CD4-positive, CD25-positive, alpha-beta regulatory T cell (primary cell): ENCODE measurements around the gene AASDHPPT. TPM values are rescaled to one million over a fixed set of nuclear protein-coding genes. Genes with fewer than 3 reads are reported as not detected.
A peak's percentile ranks its signal among the peaks of the same experiment; 100 is the strongest.
"Not testable (repeated sequence)": the region's sequence is repeated elsewhere in the genome, so short reads cannot be mapped to it uniquely, and the experiment has no call there.

Source experiments
- ATAC-seq, 2 donors: fragments of 150-1000 bp; cut with Tn5 transposase; one replicate each; pipeline ENCODE4 v1.10.0; 2021; ENCODE audit warnings: low read depth in 2 of 2, moderate number of reproducible peaks in 2 of 2, moderate library complexity in 1 of 2
- DNase-seq, 3 donors: peaks; one replicate each; pipeline versions ENCODE4 v3.0.0 to v3.0.0-alpha.2; 2012 to 2022; ENCODE audit warnings: mixed read lengths in 1 of 3
- H3K27ac ChIP-seq: one replicate; pipeline ENCODE4 v1.7.0; 2013; ENCODE audit warnings: mild to moderate bottlenecking, low read length; ENCODE audit not compliant: insufficient read depth, poor library complexity, severe bottlenecking
- H3K27me3 ChIP-seq: one replicate; pipeline ENCODE4 v1.7.0; 2013; ENCODE audit warnings: low read length; ENCODE audit not compliant: control insufficient read depth, insufficient read depth
- H3K36me3 ChIP-seq: one replicate; pipeline ENCODE4 v1.7.0; 2013; ENCODE audit warnings: mild to moderate bottlenecking, low read length, moderate library complexity; ENCODE audit not compliant: control insufficient read depth, insufficient read depth
- H3K4me1 ChIP-seq: 2 replicates; pipeline ENCODE4 v1.7.0; 2013; ENCODE audit warnings: mild to moderate bottlenecking, low read length; ENCODE audit not compliant: insufficient read depth, control insufficient read depth, poor library complexity, severe bottlenecking
- H3K4me3 ChIP-seq: one replicate; pipeline ENCODE4 v1.7.0; 2013; ENCODE audit warnings: low read depth, mild to moderate bottlenecking, low read length, moderate library complexity
- H3K9me3 ChIP-seq, 2 experiments: 1 replicate in 1 of 2; 2 replicates in 1 of 2; pipeline ENCODE4 v1.7.0; 2013; ENCODE audit warnings: low read length in 2 of 2, mild to moderate bottlenecking in 1 of 2, moderate library complexity in 1 of 2; ENCODE audit not compliant: control insufficient read depth in 2 of 2
- H3K27ac Mint-ChIP-seq, 3 donors: one replicate each; pipeline ENCODE4 v1.8.0; 2020 to 2022; ENCODE audit warnings: mild to moderate bottlenecking in 3 of 3, mixed read lengths in 3 of 3, moderate library complexity in 2 of 3
- H3K27me3 Mint-ChIP-seq: one replicate; pipeline ENCODE4 v1.8.0; 2022; ENCODE audit warnings: mild to moderate bottlenecking, mixed read lengths
- H3K36me3 Mint-ChIP-seq: one replicate; pipeline ENCODE4 v1.8.0; 2020; ENCODE audit warnings: mixed read lengths
- H3K4me1 Mint-ChIP-seq, 4 donors: one replicate each; pipeline ENCODE4 v1.8.0; 2020 to 2022; ENCODE audit warnings: mixed read lengths in 4 of 4, mild to moderate bottlenecking in 1 of 4
- H3K4me3 Mint-ChIP-seq, 4 donors: one replicate each; pipeline ENCODE4 v1.8.0; 2020 to 2022; ENCODE audit warnings: mild to moderate bottlenecking in 4 of 4, mixed read lengths in 4 of 4, moderate library complexity in 3 of 4
- H3K9me3 Mint-ChIP-seq, 7 donors: one replicate each; pipeline ENCODE4 v1.8.0; 2020 to 2022; ENCODE audit warnings: mixed read lengths in 7 of 7, mild to moderate bottlenecking in 3 of 7, moderate library complexity in 2 of 7
- polyA plus RNA-seq, 4 donors: library from polyadenylated mRNA; unstranded; fragments of 300-500 nt; fragmentation: Illumina TruSeq; gene quantifications; one replicate each; pipeline ENCODE4 v1.2.3, GENCODE V29; 2021
- total RNA-seq: library from RNA; stranded (reverse); gene quantifications from one replicate; pipeline ENCODE4 v1.2.3, GENCODE V29; 2022

Gene AASDHPPT
- total and polyA plus RNA-seq, 5 donors from 2014 or later = 21.8 to 54.2 (median 48.8) TPM

DNA sequence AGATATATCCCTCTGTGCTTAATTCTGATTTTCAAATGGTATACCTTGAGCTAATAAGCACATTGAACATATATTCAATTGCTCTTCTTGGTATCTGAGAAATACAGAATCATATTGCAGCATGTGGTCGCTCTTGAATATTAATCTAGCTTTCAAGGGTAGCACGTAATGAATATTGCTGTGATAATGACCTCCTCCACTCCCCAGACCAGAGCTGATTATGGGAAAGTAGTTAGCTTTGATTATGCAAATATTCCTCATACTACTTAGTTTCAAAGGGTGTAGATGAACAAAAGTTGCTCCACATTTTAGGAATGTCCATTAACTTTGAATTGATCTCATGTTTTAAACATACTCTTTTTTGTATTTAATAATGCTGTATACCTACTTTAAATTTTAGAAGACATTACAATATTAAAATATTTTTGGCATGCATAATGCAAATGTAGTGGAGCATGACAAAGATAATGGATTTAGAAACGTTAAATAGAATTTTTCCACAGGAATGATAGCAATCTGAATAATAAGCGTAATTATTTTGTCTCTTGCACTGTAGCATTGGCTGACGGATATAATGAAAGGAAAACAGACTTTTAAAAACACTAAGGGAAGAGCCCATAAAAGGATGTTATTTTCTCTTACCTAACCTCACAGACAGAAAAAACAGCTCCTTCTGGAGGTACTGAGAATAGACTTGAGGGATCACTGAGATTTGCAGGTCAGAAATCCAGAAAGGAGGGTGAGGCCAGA is 27.6 kb upstream of the AASDHPPT start:
- no peaks in the 10 kb centered on the region for H3K9me3 Mint-ChIP-seq
- peaks cover 7% of the 10 kb centered on the region for H3K36me3 Mint-ChIP-seq
- no peak overlapping the region for H3K27ac ChIP-seq
- no peak overlapping the region for H3K4me3 ChIP-seq
- no peaks in the 10 kb centered on the region for H3K36me3 ChIP-seq
- H3K27ac Mint-ChIP-seq = no peak overlapping the region
- no peaks in the 10 kb centered on the region for H3K27me3 ChIP-seq
- H3K4me1 ChIP-seq = no peaks in the 10 kb centered on the region
- ATAC-seq (no peak), DNase-seq (no peak)
- no peak overlapping the region for H3K4me3 Mint-ChIP-seq
- peaks cover 4% of the 10 kb centered on the region for H3K27me3 Mint-ChIP-seq
- peaks cover 0 to 5% (median 0%) of the 10 kb centered on the region in 4 donors for H3K4me1 Mint-ChIP-seq
- H3K9me3 ChIP-seq = no peaks in the 10 kb centered on the region

- no peaks in the 10 kb centered on the region for H3K9me3 Mint-ChIP-seq
- no peak overlapping the region for H3K27ac ChIP-seq
- H3K36me3 ChIP-seq = no peaks in the 10 kb centered on the region
- H3K4me3 Mint-ChIP-seq = no peak overlapping the region
- no peak overlapping the region for H3K4me3 ChIP-seq
- ATAC-seq (no peak), DNase-seq (no peak)
- H3K9me3 ChIP-seq = no peaks in the 10 kb centered on the region
- peaks cover 7% of the 10 kb centered on the region for H3K36me3 Mint-ChIP-seq
- no peak overlapping the region for H3K27ac Mint-ChIP-seq
- peaks cover 4% of the 10 kb centered on the region for H3K27me3 Mint-ChIP-seq
- peaks cover 0 to 5% (median under 1%) of the 10 kb centered on the region in 4 donors for H3K4me1 Mint-ChIP-seq
- H3K27me3 ChIP-seq = no peaks in the 10 kb centered on the region
- H3K4me1 ChIP-seq = no peaks in the 10 kb centered on the region
These were observed 26.4 kb upstream of the AASDHPPT start for GRCh38 chr11:106051103-106051502.

DNA sequence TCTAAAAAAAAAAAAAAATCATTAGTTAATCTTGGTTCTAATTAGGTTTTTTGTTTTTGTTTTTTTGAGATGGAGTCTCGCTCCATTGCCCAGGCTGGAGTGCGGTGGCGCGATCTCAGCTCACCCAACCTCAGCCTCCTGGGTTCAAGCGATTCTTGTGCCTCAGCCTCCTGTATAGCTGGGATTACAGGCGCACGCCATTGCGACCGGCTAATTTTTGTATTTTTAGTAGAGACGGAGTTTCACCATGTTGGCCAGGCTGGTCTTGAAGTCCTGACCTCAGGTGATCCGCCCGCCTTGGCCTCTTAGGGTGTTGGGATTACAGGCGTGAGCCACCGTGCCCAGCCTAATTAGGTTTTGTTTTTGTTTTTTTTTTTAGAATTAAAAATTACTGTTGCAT is 19.1 kb upstream of the AASDHPPT start:
- H3K9me3 Mint-ChIP-seq, H3K4me3 Mint-ChIP-seq, H3K36me3 ChIP-seq, H3K27me3 Mint-ChIP-seq, H3K4me3 ChIP-seq, ATAC-seq, H3K27ac ChIP-seq, DNase-seq, H3K4me1 ChIP-seq, H3K9me3 ChIP-seq, H3K27ac Mint-ChIP-seq, H3K27me3 ChIP-seq: not testable (repeated sequence)
- peaks cover 7 to 14% (median 13%) of the 10 kb centered on the region in 4 donors for H3K4me1 Mint-ChIP-seq
- peaks cover 32% of the 10 kb centered on the region for H3K36me3 Mint-ChIP-seq

GRCh38 chr11:106059617-106060016 is 17.8 kb upstream of the AASDHPPT start:
- Mint-ChIP-seq H3K36me3 (peaks cover 26% of the 10 kb centered on the region), H3K27me3 (no peaks in the 10 kb centered on the region), H3K9me3 (no peaks in the 10 kb centered on the region), H3K27ac (no peak overlapping the region), H3K4me1 (peaks cover 7 to 16% (median 13%) of the 10 kb centered on the region in 4 donors), H3K4me3 (no peak overlapping the region)
- Histone ChIP-seq H3K9me3 (no peaks in the 10 kb centered on the region), H3K4me3 (no peak overlapping the region), H3K27ac (no peak overlapping the region), H3K4me1 (no peaks in the 10 kb centered on the region), H3K27me3 (no peaks in the 10 kb centered on the region), H3K36me3 (no peaks in the 10 kb centered on the region)
- no peak for ATAC-seq
- no peak for DNase-seq

DNA sequence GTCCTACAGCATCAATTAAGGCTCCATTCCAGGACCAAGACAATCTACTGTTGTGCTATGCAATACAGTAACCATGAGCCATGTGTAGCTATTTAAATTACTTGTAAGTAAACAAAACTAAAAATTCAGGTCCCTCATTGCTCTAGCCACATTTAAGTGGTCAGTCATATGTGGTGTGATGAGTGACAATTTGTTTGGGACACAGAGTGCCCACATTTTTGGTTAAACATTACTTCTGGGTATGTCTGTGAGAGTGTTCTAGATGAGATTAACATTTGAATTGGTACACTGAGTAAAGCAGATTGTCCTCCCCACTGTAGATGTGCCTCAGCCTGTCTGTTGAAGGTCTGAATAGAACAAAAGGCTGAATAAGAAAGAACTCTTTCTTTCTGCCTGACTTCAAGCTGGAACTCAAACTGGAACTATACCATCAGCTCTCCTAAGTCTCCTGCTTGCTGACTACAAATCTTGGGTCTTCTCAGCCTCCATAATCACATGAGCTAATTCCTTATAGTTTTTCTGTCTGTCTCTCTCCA is 16.1 kb upstream of the AASDHPPT start:
- Mint-ChIP-seq H3K27me3 (no peaks in the 10 kb centered on the region), H3K4me3 (no peak overlapping the region), H3K27ac (peak overlapping the region in 1 of 3 donors; percentile 36), H3K4me1 (peaks cover 7 to 19% (median 13%) of the 10 kb centered on the region in 4 donors), H3K9me3 (no peaks in the 10 kb centered on the region), H3K36me3 (peaks cover 33% of the 10 kb centered on the region)
- Histone ChIP-seq H3K9me3 (no peaks in the 10 kb centered on the region), H3K27me3 (no peaks in the 10 kb centered on the region), H3K27ac (no peak overlapping the region), H3K36me3 (no peaks in the 10 kb centered on the region), H3K4me1 (no peaks in the 10 kb centered on the region), H3K4me3 (no peak overlapping the region)
- no peak for DNase-seq
- ATAC-seq = no peak

DNA sequence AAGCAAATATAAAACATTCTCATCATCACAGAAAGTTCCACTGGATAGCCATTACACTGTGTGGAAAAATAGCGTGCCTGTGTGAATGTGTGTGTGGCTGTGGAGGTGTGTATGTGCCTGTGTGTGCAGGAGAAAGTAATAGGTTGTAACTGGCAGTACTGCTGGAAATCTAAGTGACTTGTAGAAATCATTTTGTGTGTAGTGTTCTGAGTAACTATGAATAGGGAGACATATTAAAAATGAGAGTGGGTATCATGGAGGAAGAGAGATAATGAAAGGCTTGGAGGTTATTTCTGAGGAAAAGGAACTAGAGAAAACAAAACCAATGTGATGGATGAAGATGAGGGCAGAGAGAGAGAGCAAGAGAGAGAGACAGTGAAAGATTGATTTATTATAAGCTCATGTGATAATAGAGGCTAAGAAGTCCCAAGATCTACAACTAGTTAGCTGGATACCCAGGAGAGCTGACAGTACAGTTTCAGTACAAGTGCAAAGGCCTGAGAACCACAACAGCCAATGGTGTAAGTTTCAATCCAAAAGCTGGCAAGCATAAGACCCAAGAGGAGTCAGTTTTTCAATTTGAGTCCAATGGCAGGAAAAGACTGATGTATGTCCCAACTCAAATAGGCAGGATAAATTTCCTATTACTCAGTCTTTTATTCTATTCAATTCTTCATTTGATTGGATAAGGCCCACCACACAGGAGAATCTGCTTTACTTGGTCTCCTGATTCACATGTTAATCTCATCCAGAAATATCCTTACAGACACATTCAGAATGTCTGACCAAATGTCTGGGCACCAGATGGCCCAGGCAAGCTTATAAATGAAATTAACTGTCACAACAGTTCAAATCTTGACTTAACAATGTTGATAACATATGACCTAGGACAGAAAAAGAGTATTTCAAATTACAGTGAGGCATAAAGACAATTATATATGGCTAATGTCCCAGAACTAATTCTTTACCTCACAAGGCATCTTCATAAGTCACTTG is 15.2 kb upstream of the AASDHPPT start:
- peaks cover 10 to 21% (median 14%) of the 10 kb centered on the region in 4 donors for H3K4me1 Mint-ChIP-seq
- peaks cover 29% of the 10 kb centered on the region for H3K36me3 Mint-ChIP-seq
- H3K36me3 ChIP-seq = no peaks in the 10 kb centered on the region
- no peaks in the 10 kb centered on the region for H3K27me3 ChIP-seq
- no peak for DNase-seq
- no peak for ATAC-seq
- H3K9me3 ChIP-seq = no peaks in the 10 kb centered on the region
- peak overlapping the region in 2 of 3 donors; percentile 2 to 6 for H3K27ac Mint-ChIP-seq
- no peak overlapping the region for H3K4me3 ChIP-seq
- no peak overlapping the region for H3K4me3 Mint-ChIP-seq
- no peaks in the 10 kb centered on the region for H3K27me3 Mint-ChIP-seq
- H3K9me3 Mint-ChIP-seq = no peaks in the 10 kb centered on the region
- no peaks in the 10 kb centered on the region for H3K4me1 ChIP-seq
- no peak overlapping the region for H3K27ac ChIP-seq

DNA sequence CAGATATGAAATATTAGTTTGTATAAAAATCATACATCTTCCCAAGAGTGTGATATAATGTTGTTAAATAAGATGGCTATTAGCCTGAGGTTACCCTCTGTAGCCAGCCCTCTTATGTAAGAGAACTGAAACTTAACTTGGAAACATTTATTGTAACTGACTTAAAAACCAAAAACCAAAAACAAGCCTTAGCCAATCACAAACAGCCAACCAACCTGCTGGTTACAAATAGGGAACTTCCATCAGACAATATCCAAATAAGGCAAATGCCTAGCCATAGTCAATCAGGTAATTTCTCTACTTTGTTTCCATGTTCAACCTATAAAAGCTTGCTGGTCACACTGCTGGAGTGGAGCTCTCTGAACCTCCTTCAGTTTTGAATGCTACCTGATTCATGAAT is 14.5 kb upstream of the AASDHPPT start:
- Mint-ChIP-seq H3K27me3 (no peaks in the 10 kb centered on the region), H3K4me1 (peaks cover 12 to 22% (median 16%) of the 10 kb centered on the region in 4 donors), H3K9me3 (no peaks in the 10 kb centered on the region), H3K36me3 (peaks cover 23% of the 10 kb centered on the region), H3K27ac (no peak overlapping the region), H3K4me3 (no peak overlapping the region)
- no peaks in the 10 kb centered on the region for H3K36me3 ChIP-seq
- ATAC-seq = no peak
- H3K27ac ChIP-seq = no peak overlapping the region
- no peak for DNase-seq
- H3K4me1 ChIP-seq = no peaks in the 10 kb centered on the region
- no peak overlapping the region for H3K4me3 ChIP-seq
- no peaks in the 10 kb centered on the region for H3K9me3 ChIP-seq
- H3K27me3 ChIP-seq = no peaks in the 10 kb centered on the region
